Retinal pigment epithelial cell (primary cell): ENCODE results near the gene PTPRJ.

Experiments
- DNase-seq: peaks from one replicate; pipeline ENCODE4 v3.0.0-alpha.2; 2010; ENCODE audit warnings: low read depth
- H3K4me3 ChIP-seq: 2 replicates; pipeline ENCODE4 v1.5.1; 2011; ENCODE audit warnings: mild to moderate bottlenecking, low read length, control low read depth, moderate library complexity
- TF ChIP-seq, protein P1 (sequence below): conservative IDR thresholded peaks from 2 replicates; pipeline ENCODE4 v1.5.1; 2011; ENCODE audit warnings: low read depth, low read length, control low read depth, inconsistent platforms

PTPRJ gene

DNA sequence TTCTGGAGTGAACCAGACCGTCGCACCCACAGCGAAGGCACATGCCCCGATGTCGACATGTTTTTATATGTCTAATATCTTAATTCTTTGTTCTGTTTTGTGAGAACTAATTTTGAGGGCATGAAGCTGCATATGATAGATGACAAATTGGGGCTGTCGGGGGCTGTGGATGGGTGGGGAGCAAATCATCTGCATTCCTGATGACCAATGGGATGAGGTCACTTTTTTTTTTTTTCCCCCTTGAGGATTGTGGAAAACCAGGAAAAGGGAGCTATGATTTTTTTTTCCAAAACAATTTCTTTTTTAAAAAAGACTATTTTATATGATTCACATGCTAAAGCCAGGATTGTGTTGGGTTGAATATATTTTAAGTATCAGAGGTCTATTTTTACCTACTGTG is 187.0 kb downstream of the PTPRJ start:
- no peak overlapping the region for H3K4me3 ChIP-seq
- DNase-seq, result no peak
- TF ChIP-seq, protein P1, sequence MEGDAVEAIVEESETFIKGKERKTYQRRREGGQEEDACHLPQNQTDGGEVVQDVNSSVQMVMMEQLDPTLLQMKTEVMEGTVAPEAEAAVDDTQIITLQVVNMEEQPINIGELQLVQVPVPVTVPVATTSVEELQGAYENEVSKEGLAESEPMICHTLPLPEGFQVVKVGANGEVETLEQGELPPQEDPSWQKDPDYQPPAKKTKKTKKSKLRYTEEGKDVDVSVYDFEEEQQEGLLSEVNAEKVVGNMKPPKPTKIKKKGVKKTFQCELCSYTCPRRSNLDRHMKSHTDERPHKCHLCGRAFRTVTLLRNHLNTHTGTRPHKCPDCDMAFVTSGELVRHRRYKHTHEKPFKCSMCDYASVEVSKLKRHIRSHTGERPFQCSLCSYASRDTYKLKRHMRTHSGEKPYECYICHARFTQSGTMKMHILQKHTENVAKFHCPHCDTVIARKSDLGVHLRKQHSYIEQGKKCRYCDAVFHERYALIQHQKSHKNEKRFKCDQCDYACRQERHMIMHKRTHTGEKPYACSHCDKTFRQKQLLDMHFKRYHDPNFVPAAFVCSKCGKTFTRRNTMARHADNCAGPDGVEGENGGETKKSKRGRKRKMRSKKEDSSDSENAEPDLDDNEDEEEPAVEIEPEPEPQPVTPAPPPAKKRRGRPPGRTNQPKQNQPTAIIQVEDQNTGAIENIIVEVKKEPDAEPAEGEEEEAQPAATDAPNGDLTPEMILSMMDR, result no peak

DNA sequence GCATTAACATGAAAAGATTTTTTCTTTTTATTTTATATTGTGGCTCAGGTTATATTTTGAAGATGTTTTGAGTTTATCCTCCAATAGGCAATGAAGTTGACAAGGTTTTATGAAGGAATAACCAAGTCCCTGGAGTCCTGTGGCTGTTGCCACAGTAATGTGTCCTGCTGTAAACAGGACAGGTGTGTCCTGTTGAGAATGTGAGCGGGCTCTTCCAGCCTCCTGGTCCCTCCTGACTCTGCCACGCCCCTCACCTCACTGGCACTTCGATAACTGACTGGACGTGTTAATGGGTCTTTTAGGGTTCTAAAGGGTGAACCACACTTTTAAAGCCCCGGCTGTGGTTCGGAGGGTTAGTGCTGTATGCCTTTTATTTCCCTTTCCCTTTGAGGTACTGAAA is 188.5 kb downstream of the PTPRJ start:
- no peak overlapping the region for H3K4me3 ChIP-seq
- TF ChIP-seq, protein P1, result no peak
- DNase-seq, result no peak

GRCh38 chr11:48169259-48169658 is 188.9 kb downstream of the PTPRJ start:
- TF ChIP-seq, protein P1, result no peak
- DNase-seq, result no peak
- no peak overlapping the region for H3K4me3 ChIP-seq

GRCh38 chr11:48169717-48170116 is 189.4 kb downstream of the PTPRJ start:
- TF ChIP-seq, protein P1, result no peak
- H3K4me3 ChIP-seq, result no peak overlapping the region
- DNase-seq, result no peak

DNA sequence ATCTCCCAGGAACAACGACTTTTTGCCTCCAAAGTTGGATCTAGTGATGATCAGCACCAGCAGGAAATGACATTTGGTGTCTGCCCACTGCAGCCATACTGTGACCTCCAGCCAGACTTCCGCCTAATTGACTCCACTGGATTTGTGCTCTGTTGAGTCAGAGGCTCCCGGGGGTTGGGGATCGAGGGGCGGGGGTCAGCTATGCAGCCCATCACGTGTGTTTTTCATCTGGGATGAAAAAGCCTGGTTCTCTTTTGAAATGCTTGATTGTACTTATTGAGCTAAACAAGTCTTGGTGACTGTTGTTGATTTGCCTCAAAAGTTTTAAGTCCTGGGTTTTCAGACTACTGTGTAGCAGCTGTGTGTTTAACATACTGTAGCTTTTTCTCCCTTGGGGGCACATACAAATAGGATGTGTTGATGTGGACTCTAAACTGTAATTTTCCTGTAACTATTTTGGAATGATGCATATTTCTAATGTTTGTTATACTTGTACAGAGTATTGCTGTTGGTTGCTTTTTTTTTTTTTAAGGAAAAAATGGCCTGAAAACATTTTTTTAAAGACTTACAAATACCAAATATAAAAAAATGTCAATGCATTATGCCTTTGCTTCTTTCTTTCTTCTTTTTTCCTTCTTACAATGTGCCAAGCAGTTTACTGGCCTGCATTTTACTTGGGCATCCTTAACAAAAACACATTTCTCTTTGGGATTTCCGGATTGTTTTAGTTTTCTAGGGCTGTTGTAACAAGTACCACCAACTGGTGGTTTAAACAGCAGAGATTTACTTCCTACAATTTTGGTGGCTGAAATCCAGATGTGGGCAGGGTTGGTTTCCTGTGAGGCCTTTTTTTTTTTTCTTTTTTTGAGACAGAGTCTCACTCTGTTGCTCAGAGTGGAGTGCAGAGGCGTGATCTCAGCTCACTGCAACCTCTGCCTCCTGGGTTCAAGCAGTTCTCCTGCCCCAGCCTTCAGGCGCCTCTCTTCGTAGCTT is 190.2 kb downstream of the PTPRJ start:
- no peak overlapping the region for H3K4me3 ChIP-seq
- TF ChIP-seq, protein P1, result no peak
- DNase-seq, result no peak

- H3K4me3 ChIP-seq, result peak overlapping the region; percentile 19
- TF ChIP-seq, protein P1, result peak; percentile 99
- DNase-seq, result no peak
Measured at GRCh38 chr11:48172818-48173609, 192.7 kb downstream of the PTPRJ start.
